ENCODE measurements around the gene GCSH.

DNA sequence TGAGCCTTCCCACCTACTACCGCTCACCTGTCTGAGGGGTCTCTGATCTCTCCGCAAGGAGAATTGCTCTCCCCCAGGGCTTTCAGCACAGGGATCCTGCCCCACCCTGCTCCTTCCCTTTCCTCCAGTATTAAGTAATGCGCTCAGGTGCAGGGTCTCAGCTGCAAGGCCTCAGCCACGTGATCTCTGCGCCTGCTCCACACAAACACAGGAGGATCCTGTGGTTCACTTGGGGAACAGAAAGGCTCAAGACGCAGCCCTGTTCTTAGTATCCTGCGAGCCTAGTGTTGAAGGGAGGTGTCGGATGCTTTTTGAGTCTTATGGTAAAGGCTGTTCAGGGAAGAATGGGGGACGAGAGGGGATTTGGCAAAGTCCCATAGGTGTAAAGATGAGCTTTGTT, 41.6 kb upstream of the GCSH start:
- no peak for TF ChIP-seq CTCF (IDR thresholded peaks at IDR 0.05; ENCODE audit: low read depth, low read length, missing input control)
- no peak for TF ChIP-seq RAD21 (IDR thresholded peaks at IDR 0.05)
- no peak for TF ChIP-seq RXRA (IDR thresholded peaks at IDR 0.05)
- TF ChIP-seq ATF3 (IDR thresholded peaks at IDR 0.05) = no peak
- no peak for TF ChIP-seq FOXA2 (IDR thresholded peaks at IDR 0.05)
- TF ChIP-seq EGR1 (IDR thresholded peaks at IDR 0.05; ENCODE audit: low read depth in 2 of 2) = no peak
- TF ChIP-seq HNF4G (IDR thresholded peaks at IDR 0.05) = no peak
- TF ChIP-seq JUND (IDR thresholded peaks at IDR 0.05) = no peak
- no peak for TF ChIP-seq FOXA1 (IDR thresholded peaks at IDR 0.05)
- TF ChIP-seq SP1 (IDR thresholded peaks at IDR 0.05) = no peak
- TF ChIP-seq YY1 (IDR thresholded peaks at IDR 0.05) = no peak
- TF ChIP-seq GABPA (IDR thresholded peaks at IDR 0.05 in 1 of 2, conservative IDR thresholded peaks at IDR 0.05 in 1 of 2) = no peak
- TF ChIP-seq TAF1 (conservative IDR thresholded peaks at IDR 0.05) = no peak
- no peak for TF ChIP-seq HNF4A (conservative IDR thresholded peaks at IDR 0.05)
